ENCODE data around the gene ESPN.

DNA sequence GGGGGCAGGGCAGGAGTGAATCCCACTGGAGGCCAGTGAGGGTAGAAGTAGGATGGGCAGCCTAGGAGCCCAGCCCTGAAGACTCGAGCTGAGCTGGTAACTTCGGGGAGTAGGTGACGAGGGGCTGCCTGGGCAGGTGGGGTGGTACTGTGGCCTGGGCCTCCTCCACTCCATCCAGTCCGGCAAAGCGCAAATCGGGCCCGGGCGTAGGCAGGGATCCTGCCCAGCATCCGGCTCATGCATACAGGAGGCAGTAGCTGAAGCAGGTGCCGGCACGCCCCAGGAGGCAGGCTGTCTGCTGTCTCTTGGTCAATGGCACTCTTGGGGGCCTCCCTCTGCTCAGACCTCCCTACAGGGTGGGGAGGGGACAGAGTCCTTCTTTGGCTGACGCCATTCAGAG lies 42.6 kb downstream of the ESPN start:
- TF ChIP-seq, protein P1, sequence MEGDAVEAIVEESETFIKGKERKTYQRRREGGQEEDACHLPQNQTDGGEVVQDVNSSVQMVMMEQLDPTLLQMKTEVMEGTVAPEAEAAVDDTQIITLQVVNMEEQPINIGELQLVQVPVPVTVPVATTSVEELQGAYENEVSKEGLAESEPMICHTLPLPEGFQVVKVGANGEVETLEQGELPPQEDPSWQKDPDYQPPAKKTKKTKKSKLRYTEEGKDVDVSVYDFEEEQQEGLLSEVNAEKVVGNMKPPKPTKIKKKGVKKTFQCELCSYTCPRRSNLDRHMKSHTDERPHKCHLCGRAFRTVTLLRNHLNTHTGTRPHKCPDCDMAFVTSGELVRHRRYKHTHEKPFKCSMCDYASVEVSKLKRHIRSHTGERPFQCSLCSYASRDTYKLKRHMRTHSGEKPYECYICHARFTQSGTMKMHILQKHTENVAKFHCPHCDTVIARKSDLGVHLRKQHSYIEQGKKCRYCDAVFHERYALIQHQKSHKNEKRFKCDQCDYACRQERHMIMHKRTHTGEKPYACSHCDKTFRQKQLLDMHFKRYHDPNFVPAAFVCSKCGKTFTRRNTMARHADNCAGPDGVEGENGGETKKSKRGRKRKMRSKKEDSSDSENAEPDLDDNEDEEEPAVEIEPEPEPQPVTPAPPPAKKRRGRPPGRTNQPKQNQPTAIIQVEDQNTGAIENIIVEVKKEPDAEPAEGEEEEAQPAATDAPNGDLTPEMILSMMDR (IDR thresholded peaks at IDR 0.05), result no peak
- TF ChIP-seq ZFX (IDR thresholded peaks at IDR 0.05; ENCODE audit: borderline replicate concordance), result no peak

All from 22Rv1 (cell line).